GM18508 (cell line): Measurements from ENCODE around the gene DYRK1A.

Experiments used
- ATAC-seq: cut with Tn5 transposase; IDR thresholded peaks from one replicate; pipeline ENCODE4 v1.9.1; 2021; ENCODE audit warnings: moderate number of reproducible peaks; ENCODE audit not compliant: insufficient read depth, unreplicated experiment

The DYRK1A gene

DNA sequence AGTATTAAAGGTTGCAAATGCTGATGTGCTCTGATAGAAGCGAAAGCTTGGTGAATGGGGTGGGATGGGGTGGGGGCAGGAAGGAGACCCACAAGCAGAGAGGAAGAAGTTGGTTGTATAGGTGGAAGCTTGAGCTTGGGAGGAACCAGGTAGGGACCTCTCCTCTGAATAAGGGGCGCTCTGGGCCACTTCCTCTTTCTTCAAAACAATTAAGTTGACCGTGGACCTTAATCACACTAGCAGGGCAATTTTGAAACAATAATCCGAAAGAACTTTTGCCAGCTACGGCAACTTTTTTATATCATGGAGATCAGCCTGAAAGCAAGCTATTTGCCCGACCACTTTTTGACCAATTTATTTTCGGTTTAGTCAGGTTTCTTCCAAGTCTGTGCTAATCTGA, 1.9 kb upstream of the DYRK1A start:
- ATAC-seq: no peak

DNA sequence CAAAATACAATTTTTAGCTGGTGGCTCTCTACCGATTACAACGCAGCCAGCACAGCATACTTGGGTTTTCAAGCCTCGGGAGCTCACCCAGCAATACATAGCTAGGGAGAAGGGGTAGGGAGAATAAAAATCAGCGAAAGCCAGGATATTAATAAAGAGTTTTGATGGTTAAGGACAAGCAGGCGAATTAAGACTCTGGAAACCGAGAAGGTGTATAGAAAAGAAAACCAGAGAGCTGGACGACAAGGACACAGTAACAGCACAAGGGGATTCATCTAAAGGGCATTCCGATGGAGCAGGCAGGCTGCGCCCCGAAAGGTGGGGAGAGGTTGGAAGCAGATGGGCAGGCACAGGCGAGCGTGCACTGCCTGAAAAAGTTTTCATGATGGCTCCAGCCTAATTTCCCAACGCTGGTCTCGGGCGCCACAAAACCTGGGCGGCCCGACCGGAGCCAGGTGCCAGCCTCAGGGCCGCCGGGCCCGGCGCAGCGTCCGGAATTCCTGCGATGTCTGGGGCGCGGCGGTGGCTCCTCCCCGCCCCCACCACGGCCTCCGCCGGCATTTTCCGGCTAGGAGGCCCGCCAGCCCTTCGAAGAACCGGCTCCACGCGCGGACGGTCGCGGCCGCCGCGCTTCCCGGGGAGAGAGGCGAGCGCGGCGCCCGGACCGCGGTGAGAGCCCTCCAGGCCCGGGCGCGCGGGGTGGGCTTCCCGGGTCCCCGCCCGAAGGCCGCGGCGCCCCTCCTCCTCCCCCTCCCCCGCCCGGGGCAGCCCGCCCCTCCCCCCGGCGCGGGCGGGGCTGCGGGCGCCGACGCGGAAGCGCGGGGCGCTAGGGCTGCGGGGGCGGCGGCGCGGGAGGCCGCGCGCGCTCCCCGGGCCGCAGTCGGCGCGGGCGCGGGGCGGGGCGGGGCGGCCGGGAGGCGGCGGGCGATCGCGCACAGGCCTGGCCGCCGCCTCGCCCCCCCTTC, 774 bp upstream of the DYRK1A start:
- ATAC-seq: no peak

DNA sequence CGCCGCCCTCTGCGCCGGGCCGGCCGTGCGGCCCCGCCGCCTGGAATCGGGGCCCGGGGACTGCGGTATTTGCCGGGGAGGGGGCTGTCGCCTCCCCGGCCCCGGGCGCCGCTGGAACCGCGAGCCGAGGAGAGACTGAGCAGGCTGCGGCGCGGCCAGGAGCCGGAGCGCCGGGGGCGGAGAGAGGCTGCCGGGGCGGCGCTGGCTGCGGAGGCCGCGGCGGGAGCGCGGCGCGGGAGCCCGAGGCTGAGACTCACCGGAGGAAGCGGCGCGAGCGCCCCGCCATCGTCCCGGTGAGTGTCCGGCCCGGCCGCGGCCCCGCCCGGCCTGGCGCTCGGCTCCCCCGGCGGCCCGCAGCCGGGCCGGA, 746 bp downstream of the DYRK1A start:
- ATAC-seq: no peak

DNA sequence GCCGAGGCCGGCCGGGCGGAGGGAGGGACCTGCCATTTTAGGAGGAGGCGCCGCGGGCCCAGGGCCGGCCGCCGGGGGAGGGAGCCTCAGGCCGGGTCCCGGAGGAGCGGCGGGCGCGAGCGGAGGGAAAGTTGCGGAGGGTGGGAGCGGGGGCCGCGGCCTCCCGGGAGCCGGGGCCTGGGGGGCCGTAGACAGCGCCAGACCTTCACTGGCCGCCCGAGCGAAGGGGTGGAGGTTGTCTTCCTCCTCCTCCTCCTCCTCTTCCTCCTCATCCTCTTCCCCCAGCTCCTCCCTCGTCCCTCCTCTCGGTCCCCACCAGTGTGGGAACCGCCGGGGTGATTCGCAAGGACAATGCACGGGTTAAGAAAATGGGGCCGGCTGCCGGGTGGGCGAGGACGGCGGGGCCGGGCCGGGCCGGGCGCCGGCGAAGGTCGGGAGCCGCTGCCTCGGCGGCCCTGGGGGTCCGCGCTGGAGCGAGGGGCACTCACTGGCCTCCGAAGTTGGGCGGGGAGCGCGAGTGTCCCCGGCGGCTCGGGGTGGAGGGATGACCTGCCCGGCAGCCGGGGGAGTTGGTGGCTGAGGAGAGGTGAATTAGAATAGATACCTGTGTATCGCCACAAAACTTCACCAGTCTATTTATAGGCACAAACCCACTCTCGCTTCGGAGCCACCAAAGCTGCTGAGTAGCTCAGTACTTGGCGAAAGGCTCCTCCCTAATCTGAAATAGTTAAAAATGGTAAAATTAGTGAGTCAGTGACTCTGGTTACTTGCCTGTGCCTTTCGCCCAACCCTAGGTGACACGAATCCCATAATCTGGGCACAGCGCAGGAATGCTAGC, 1.3 kb downstream of the DYRK1A start:
- no peak for ATAC-seq

DNA sequence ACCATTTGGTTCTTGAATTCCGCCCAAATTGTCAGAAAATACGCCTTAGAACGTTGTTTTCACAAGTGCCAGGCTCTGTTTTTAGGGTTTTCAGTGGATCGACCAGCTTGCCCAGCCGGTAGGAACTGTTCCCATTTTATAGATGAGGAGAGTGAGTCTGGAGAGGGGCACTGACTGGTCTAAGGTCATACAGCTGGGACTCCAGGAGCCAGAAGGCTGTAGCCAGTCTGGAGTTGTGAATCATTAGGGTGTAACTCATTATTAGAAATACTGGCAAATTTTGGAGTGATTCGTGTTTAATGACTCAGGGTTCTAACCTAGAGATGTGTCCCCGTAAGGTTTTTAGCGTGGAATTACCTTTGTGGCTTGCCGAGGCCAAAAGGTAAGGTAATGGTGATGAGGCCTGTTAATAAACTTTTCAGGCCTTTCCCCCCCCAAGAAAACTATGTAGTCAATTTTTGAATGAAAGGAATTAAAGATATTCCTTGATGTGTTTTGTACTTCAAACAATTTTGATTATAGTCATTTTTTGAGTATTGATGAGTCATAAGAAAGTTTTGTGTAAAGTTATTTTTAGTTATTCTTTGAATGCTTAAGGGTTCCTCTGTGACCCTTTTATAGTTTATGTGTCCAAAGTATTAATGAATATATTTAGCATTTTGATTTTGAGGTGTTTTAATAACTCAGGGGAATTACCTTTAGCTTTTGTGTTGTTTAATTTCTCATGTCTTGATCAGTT, 2.1 kb downstream of the DYRK1A start:
- ATAC-seq: no peak

DNA sequence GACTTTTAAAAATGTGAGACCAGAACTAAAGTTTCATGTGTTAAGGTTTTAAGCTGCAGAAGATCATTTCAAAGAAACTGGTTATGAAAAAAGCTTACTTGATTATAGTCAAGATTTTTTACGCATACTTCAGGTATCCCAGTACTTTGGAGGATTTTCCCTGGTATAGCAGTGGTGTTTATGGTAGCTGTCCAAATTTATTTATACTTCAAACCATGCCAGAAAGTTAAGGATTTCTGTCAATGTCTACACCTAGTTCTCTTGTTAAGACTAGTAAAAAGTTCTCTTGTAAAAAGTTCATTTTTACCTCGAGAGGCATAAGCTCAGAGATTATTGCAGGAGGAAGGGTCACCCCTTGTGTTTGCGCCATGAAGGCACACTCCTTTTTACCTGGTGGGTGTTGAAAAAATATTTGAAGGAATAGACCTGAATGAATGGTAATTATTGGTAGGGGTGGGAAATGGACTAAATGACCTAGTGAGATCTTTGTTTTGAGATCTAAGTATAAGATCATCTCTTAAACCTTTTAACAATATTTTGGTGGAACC, 2.8 kb downstream of the DYRK1A start:
- ATAC-seq: no peak

DNA sequence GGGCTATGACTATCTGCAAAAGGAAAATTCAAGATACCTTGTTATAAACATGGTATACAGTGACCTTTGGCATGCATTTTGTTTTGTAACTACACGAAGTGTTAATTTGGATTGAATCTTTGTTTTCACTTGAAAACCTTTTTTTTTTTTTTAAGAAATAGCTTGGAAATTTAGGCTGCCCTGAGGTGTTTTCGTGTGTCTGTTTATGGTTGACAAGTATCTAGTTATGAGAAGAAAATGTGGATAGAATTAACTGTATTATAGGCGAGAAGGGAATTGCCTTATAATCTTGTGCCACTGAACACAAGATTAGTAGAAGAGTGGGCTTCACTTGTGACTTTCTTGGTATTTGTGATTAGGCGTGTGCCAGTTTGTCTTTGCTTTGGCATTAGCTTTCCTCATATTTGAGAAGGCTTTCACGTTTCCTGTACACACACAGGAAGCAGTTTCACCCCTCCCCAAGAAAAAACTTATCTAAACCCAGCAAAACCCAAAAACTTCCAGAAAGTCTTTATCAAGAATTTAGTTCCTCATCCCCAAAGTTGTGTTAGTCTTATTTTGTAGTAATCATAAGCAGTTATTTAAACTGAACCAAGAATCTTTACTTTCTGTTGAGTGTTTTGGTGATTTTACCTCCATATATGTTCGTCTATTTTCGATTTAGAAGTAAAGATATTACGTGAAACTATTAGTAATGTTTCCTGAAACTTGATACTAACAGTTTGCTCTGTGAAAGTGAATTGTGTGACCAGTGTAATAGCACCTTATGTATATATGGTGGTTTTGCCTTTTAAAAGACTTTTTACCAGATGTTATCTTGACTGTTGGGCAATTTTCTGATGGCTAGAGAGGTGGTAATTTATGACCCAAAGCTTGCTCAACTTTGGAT, 3.8 kb downstream of the DYRK1A start:
- no peak for ATAC-seq

DNA sequence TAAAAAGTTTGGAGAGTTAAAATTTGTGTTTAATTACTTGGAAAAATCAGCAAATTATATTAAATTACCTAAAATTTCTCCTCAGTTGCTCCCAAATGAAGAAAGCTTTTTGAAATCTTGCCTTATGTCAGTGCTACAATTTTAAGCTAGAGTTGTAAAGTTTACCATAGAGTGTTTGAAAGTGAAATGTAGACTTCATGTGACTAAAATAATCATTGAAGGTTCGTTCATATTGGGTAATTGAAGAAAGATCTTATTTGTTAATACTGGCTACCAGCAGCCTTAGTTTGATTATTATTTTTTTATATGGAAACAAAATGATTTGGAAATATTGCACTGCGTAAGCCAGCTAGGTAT, 4.4 kb downstream of the DYRK1A start:
- no peak for ATAC-seq

DNA sequence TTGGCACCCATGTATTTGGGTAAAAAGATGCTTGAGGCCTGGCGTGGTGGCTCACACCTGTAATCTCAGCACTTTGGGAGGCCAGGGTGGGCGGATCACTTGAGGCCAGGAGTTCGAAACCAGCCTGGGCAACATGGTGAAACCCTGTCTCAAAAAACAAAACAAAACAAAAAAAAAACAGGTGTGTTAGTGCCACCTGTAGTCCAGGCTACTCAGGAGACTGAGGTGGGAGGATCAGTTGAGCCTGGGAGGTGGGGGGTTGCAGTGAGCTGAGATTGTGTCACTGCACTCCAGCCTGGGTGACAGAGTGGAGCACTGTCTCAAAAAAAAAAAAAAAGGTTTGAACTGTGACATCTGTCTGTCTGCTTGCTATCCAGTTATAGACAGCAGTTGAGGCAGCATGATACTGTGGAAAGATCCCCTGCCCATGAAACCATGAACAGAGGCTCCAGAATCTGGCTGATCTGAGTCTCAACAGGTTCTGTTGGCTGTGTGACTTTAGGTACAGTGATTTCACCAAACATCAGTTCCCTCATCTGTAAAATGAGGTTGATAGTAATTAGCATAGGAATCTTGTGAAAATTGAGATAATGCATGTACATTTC, 5.7 kb downstream of the DYRK1A start:
- ATAC-seq: no peak

DNA sequence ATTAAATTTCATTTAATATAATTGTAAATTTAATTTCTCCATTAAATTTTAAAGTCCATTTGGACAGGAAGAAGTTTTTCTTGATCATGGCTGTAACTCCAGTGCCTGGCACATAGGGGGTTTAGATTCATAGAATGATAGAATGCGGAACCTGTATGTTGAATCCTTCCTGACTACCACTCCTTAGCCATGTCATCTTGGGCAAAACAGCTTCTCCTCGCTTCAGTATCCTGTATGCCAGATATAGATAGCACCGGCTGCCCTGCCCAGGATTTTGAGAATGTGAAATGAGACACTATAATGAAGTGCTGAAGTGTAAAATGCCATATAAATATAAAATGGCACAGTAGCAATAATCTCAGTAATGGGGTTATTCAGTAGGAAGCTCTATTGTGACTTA, 6.4 kb downstream of the DYRK1A start:
- ATAC-seq: no peak

DNA sequence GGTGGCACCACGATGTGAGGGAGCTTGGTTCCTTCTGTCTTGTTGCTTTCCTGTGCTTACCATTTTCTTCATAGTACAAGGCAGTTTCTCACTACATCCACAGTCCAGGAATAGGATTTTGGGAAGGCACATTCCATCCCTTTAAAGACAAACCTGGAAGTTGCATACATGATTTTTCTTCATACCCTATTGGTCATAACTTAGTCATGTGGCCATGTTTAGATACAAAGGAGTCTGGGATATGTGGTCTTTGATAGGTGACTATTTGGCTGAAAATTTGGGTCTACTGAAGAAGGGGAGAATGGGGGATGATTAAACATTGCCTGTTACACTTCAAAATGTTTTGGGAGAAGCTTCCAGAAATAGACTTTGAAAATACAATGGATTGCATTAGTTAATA, 7.0 kb downstream of the DYRK1A start:
- no peak for ATAC-seq

DNA sequence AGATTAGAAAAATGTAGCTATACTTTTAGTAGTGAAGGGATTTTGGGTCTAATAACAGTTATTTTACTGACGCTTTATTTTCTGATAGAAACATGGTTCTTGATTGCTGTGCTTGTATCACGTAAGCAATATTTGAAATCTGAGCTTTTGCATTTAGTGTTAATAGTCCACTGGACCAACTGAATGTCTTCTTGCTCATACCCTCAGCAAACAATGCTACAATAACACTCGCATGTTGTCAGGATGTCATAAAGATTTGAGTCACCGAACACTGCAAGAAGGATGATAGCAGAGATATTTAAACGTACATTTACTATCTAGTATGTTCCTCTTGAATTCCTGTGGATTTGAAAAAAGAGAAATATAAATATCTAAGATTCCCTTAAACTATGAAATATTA, 7.5 kb downstream of the DYRK1A start:
- ATAC-seq: no peak

DNA sequence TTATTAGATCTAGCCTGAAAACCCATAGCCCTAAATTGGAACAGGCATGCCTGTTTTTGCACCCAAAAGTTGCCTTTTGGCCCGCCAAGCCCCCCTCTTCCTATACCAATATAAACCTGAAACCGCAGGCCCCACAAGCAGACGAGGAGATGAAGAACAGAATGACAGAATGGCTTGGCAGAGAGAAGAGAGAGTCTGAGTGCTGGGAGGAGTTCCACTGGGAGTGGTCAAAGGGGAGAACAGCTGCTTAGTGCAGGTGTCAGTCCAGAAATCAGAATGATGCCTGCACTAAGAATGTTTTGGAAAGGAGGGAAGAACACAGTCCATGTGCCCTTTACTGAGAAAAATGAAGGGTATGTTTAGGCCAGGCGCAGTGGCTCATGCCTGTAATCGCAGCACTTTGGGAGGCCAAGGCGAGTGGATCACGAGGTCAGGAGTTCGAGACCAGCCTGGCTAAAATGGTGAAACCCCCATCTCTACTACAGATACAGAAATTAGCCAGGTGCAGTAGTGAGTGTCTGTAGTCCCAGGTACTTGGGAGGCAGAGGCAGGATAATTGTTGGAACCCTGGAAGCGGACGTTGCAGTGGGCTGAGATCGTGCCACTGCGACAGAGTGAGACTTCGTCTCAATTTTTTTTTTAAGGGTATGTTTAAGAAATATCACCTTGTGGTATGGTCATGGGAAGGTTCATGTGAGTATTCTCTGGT, 9.4 kb downstream of the DYRK1A start:
- ATAC-seq: no peak

DNA sequence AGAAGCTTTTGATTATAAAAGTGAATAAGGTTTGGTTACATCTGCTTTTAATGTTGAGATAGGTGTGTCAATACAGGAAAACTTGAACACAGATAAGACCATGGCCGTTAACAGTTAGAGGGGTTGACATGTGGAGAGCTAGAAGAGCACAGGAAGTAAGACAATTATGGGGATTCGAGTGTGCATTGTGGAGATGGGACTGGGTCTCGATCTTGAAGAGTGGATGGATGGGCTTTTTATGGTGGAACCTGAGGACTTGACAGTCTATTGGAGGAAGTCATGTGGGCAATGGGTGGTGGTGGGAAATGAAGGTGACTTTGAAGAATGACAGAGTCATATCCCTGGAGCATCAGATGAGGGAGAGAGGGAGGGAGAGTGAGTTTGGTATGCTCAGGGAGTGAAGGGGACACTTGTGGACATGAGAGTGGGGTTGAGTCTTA, 12.1 kb downstream of the DYRK1A start:
- no peak for ATAC-seq

DNA sequence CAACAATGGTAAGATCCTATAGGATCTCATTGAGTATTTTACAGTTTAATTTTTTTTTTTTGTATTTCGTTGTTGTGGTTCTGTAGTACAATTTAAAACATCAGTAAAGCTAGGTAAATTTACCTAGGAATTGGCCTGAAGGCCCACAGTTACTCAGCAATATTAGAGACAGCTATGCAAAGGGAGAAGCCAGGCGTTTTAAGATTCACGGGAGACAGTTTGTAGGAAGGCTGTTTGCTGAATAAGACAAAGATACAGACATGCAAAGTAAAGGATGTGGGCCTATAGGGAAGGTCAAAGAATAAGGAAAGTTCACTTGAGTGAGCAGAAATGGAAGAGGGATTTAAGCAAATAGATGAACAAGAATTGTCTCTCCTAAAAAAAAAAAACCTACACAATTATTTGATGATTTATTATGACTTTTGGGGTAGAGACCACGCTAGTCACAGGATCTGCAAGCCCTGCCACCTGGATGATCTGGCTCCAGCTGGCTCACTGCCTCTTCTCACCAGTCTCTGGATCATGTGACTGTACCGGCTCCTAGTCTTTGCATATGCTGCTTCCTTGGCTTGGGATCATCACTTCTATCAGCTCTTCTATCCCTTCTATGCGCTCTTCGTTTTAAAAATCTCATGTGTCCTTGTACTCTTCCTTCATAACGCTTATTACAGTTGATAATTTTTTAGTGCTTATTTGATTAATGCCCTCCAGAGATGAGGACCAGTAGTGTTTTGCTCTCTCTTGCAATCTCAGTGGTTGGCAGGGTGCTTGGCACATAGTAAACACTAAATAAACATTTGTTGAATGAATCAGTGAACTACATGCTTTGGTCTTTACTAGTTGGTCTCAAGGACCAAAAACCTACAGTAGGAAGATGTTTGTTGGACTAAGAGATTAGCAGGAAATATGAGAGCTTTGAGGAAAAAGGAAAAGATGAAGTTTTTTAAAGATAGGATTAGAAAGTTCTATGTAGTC, 14.1 kb downstream of the DYRK1A start:
- ATAC-seq: no peak

DNA sequence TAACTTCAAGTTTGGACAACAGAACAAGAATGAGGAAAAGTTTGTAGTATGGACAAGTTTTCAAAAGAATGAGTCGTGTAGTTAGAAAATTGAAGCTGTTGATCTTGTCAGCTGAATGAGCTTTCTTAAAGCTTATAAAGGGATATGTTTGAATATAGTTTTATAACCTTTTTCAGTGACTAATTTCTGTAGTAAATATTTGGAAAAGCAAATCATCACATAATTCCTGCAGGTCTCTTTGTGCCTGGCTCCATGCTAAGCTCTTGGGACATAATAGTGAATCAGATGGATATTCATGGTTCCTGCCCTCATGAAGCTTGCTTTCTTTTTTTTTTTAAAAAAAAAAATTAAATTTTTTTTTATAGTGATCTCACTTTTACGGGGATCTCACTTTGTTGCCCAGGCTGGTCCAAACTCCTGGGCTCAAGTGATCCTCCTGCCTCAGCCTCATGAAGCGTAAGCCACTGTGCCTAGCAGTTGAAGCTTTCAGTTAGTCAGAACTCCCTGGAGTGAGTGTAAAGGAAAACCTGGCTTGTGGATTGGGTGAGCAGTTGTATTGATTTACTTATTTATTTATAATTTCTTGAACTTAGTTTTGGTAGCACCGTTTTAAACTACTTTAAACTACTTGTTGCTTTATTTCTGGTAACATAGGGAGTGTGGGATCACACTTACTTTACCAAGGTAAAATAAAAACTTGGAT, 15.5 kb downstream of the DYRK1A start:
- ATAC-seq: no peak

DNA sequence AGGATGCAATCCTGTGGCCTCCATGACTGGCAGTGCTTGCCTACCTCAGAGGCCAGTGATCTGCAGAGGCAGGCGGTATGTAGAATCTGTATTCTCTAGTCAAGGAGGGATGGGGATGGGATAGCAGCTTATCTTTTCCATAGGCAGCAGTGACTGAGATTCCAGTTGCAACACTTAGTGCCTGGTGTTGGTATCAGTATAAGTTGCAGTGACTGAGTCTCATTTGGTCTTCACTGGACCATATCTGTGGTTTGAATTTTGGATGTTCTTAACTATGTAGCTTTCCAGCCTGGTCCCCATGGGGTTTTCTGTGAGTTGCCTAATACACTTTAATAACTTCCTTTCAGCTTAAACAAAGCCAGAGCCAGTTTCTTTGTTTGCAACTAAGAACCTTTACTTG, 16.5 kb downstream of the DYRK1A start:
- no peak for ATAC-seq
